Hematopoietic multipotent progenitor cell (in vitro differentiated cells): ENCODE data around the gene RAD23A. TPM values are rescaled to one million over a fixed set of nuclear protein-coding genes. Genes with fewer than 3 reads are reported as not detected.
"Not testable (repeated sequence)": the region's sequence is repeated elsewhere in the genome, so short reads cannot be mapped to it uniquely, and the experiment has no call there.

Source experiments
- DNase-seq, 3 donors: peaks; one replicate each; pipeline ENCODE4 v3.0.0-alpha.2; 2011 to 2015; ENCODE audit warnings: low read depth in 2 of 3, low spot score in 2 of 3
- total RNA-seq: library from RNA; depleted of rRNA; stranded (reverse); fragments of >200 nt; gene quantifications from one replicate; pipeline ENCODE4 v1.2.3, GENCODE V29; 2012

The RAD23A gene
- total RNA-seq, 1 donor = 84.3 TPM

- DNase-seq = no peak
Measured at GRCh38 chr19:12953799-12954611, 8.3 kb downstream of the RAD23A start.

- no peak for DNase-seq
Measured at GRCh38 chr19:12954612-12954962, 8.9 kb downstream of the RAD23A start.

- DNase-seq = not testable (repeated sequence)
Measured at GRCh38 chr19:12955575-12955974, 9.9 kb downstream of the RAD23A start.

GRCh38 chr19:12955996-12956395 is 10.3 kb downstream of the RAD23A start:
- DNase-seq = no peak

- DNase-seq = peak in 2 of 3 donors; percentile 80 to 84
Measured at GRCh38 chr19:12956446-12957388, 11.1 kb downstream of the RAD23A start, which contains the start of gene GADD45GIP1. Gene GADD45GIP1 (minus strand): TSS chr19:12957223. CDS start chr19:12957212, 11 bp downstream.

GRCh38 chr19:12957389-12957952 is 11.8 kb downstream of the RAD23A start:
- DNase-seq = not testable (repeated sequence)

GRCh38 chr19:12959481-12959880 is 13.8 kb downstream of the RAD23A start:
- no peak for DNase-seq

GRCh38 chr19:12965017-12965811 is 19.6 kb downstream of the RAD23A start:
- DNase-seq = peak in 2 of 3 donors; percentile 76 to 89

GRCh38 chr19:12965812-12966135 is 20.1 kb downstream of the RAD23A start:
- no peak for DNase-seq

GRCh38 chr19:12967907-12968306 is 22.2 kb downstream of the RAD23A start:
- no peak for DNase-seq

- no peak for DNase-seq
Measured at GRCh38 chr19:12969292-12969988, 23.8 kb downstream of the RAD23A start, which contains the start of gene DAND5. Gene DAND5 (plus strand): TSS chr19:12969576. CDS start chr19:12969661, 85 bp downstream.

GRCh38 chr19:12970070-12970820 is 24.6 kb downstream of the RAD23A start:
- no peak for DNase-seq

GRCh38 chr19:12973236-12973635 is 27.6 kb downstream of the RAD23A start:
- DNase-seq = no peak

- DNase-seq = no peak
Measured at GRCh38 chr19:12974301-12975220, 28.9 kb downstream of the RAD23A start.

GRCh38 chr19:12975221-12975741 is 29.6 kb downstream of the RAD23A start:
- no peak for DNase-seq

- not testable (repeated sequence) for DNase-seq
Measured at GRCh38 chr19:12976109-12976508, 30.4 kb downstream of the RAD23A start.

GRCh38 chr19:12979974-12980373 is 34.3 kb downstream of the RAD23A start:
- DNase-seq = no peak

GRCh38 chr19:12982648-12983047 is 37.0 kb downstream of the RAD23A start:
- no peak for DNase-seq
